IMR-90 (cell line): ENCODE results near the gene CNTN4.

Experiments
- BHLHE40 ChIP-seq: fragments of 150-350 bp; IDR thresholded peaks from 2 replicates; pipeline ENCODE4 v1.6.1; 2016; ENCODE audit warnings: mild to moderate bottlenecking, low read depth, low read length
- CEBPB ChIP-seq: IDR thresholded peaks from 2 replicates; pipeline ENCODE4 v1.6.1; 2012; ENCODE audit warnings: low read depth, low read length, improper control_type of control experiment
- CTCF ChIP-seq: conservative IDR thresholded peaks from 2 replicates; pipeline ENCODE4 v1.5.1; 2012; ENCODE audit warnings: mild to moderate bottlenecking, low read depth, low read length, improper control_type of control experiment
- ELK1 ChIP-seq: fragments of 150-350 bp; IDR thresholded peaks from 2 replicates; pipeline ENCODE4 v1.6.1; 2016; ENCODE audit warnings: low read depth, mild to moderate bottlenecking, low read length, moderate library complexity, borderline replicate concordance
- FOS ChIP-seq: fragments of 150-350 bp; IDR thresholded peaks from 2 replicates; pipeline ENCODE4 v1.6.1; 2016; ENCODE audit warnings: low read depth, low read length
- MAFK ChIP-seq: IDR thresholded peaks from 2 replicates; pipeline ENCODE4 v1.6.1; 2012; ENCODE audit warnings: low read depth, low read length, improper control_type of control experiment
- MAZ ChIP-seq: IDR thresholded peaks from 2 replicates; pipeline ENCODE4 v1.6.1; 2012; ENCODE audit warnings: low read depth, mild to moderate bottlenecking, low read length, improper control_type of control experiment, moderate library complexity, borderline replicate concordance
- MXI1 ChIP-seq: IDR thresholded peaks from 2 replicates; pipeline ENCODE4 v1.6.1; 2012; ENCODE audit warnings: low read depth, mild to moderate bottlenecking, low read length, moderate library complexity, borderline replicate concordance
- NFE2L2 ChIP-seq: fragments of 150-350 bp; IDR thresholded peaks from 2 replicates; pipeline ENCODE4 v1.6.1; 2016; ENCODE audit warnings: low read depth, mild to moderate bottlenecking, low read length
- POLR2A ChIP-seq: IDR thresholded peaks from 2 replicates; pipeline ENCODE4 v1.6.1; 2012; ENCODE audit warnings: mild to moderate bottlenecking, low read depth, low read length
- RAD21 ChIP-seq: IDR thresholded peaks from 2 replicates; pipeline ENCODE4 v1.6.1; 2012; ENCODE audit warnings: low read length, improper control_type of control experiment
- RCOR1 ChIP-seq: IDR thresholded peaks from 2 replicates; pipeline ENCODE4 v1.6.1; 2012; ENCODE audit warnings: mild to moderate bottlenecking, low read length, improper control_type of control experiment; ENCODE audit not compliant: insufficient replicate concordance
- SMC3 ChIP-seq: fragments of 150-350 bp; IDR thresholded peaks from 2 replicates; pipeline ENCODE4 v1.6.1; 2016; ENCODE audit warnings: low read depth, mild to moderate bottlenecking, antibody characterized with exemption, low read length, moderate library complexity
- USF2 ChIP-seq: fragments of 150-350 bp; IDR thresholded peaks from 2 replicates; pipeline ENCODE4 v1.6.1; 2017; ENCODE audit warnings: mild to moderate bottlenecking, antibody characterized with exemption, low read length, low read depth

- TF ChIP-seq CTCF (no peak), MAFK (no peak), POLR2A (no peak), CEBPB (no peak), USF2 (no peak), MXI1 (no peak), SMC3 (no peak), ELK1 (no peak), FOS (no peak), BHLHE40 (no peak), NFE2L2 (no peak), MAZ (no peak), RAD21 (no peak), RCOR1 (no peak)
These were observed 39.0 kb downstream of the CNTN4 start for GRCh38 chr3:2137651-2138050.
